Erythroblast (primary cell): ENCODE measurements around the gene BIN2.

Experiments used
- GATA1 ChIP-seq: IDR thresholded peaks from 2 replicates; pipeline ENCODE4 v1.6.1; 2011; ENCODE audit warnings: low read depth, mild to moderate bottlenecking, control low read depth, low read length, moderate library complexity
- POLR2A ChIP-seq: IDR thresholded peaks from 2 replicates; pipeline ENCODE4 v1.6.1; 2011; ENCODE audit warnings: mild to moderate bottlenecking, low read length

DNA sequence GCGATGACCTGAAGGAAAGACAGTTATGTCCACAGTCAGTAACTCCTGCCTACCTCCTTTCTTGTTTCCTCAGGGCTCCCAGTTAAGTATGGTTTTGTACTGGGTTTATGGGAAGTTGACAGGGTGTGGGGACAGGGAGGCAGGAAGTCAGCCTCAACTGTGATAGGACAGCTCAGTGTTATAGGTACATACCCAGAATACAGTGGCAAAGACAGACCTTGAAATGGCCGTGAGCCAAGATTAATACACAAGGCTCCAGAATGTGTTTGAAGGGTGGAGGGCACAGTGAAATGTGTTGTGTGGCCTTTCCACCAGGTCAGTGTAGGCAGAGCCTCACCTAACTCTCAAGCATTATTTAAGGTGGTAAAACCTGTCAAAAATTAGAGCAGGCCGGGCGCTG, 4.6 kb upstream of the BIN2 start:
- TF ChIP-seq POLR2A (no peak), GATA1 (no peak)
